Measurements from ENCODE around the gene ZFC3H1.

ZFC3H1 gene

GRCh38 chr12:71562676-71563595 is 100.7 kb downstream of the ZFC3H1 start:
- POLR2A ChIA-PET = no interaction called here
- no peak for DNase-seq (ENCODE audit: extremely low spot score)
- CTCF ChIA-PET = no interaction called here
- TF ChIP-seq CTCF (IDR thresholded peaks at IDR 0.05; ENCODE audit: control extremely low read depth, extremely low read depth, low read depth, missing control alignments) = no peak
